Adipose tissue (tissue), 3 donors: ENCODE data around the gene PFDN5. TPM values are rescaled to one million over a fixed set of nuclear protein-coding genes. Genes with fewer than 3 reads are reported as not detected.
"Not testable (repeated sequence)": the region's sequence is repeated elsewhere in the genome, so short reads cannot be mapped to it uniquely, and the experiment has no call there.

Experiments
- H3K27ac ChIP-seq: one replicate; pipeline ENCODE4 v1.5.1; 2013; ENCODE audit warnings: low read depth, low read length
- WGBS, 3 donors: extraction: QIAGEN DNeasy Blood & Tissue Kit; methylation state at CpG; one replicate each; pipeline ENCODE4 v1.1.7; 2013; 5-methylcytosine and 5-hydroxymethylcytosine counted together
- polyA plus RNA-seq, 3 donors: library from polyadenylated mRNA; stranded (reverse); fragments of 200-250 nt; gene quantifications; one replicate each; pipeline ENCODE4 v1.2.3, GENCODE V29; 2013
- donor health status: healthy with polysubstance abuse.
- donor health status: Bipolar disorder and iron deficiency.
- donor health status: healthy.

The PFDN5 gene
- polyA plus RNA-seq, 3 donors, result 478 to 1,510 (median 796) TPM

- 77 to 88% (median 81%) methylated on average over 3 of the region's 3 CpGs for WGBS, 3 donors
- H3K27ac ChIP-seq, result no peak overlapping the region
Observed at GRCh38 chr12:53279283-53279869, 16.0 kb upstream of the PFDN5 start.

DNA sequence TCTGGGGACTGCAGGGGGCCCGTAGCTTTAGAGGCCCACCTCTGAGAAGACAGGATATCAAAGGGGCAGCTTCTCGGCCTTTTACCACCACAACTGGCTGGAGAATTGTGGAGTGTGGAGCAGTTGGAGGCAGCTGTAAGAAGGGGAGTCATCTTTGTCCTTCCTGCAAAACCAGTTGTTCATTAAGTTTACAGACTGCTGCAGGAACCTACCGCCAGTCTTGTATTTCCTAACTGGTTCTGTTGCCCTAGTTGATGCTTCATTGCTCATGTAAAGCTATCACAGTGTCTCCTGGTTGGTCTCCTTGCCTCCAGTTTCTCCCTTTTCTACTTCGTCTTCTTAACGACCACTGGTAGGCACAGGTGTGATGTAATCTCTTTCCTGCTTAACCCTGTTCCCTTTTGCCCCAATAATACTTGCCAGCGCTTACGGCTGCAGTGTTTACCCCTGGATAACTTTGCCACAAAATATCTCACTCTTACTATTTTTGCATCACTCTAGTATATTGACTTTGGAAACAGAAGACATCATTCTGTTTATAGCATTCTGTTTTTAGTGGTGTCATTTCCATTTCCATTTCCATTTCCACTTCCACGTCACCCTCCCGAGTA, 15.3 kb upstream of the PFDN5 start:
- WGBS, 3 donors, result 77 to 90% (median 77%) methylated on average over 9 of the region's 9 CpGs
- no peak overlapping the region for H3K27ac ChIP-seq

- 84 to 90% (median 87%) methylated on average over 9 of the region's 9 CpGs for WGBS, 3 donors
- no peak overlapping the region for H3K27ac ChIP-seq
Observed at GRCh38 chr12:53286448-53286847, 8.9 kb upstream of the PFDN5 start.

DNA sequence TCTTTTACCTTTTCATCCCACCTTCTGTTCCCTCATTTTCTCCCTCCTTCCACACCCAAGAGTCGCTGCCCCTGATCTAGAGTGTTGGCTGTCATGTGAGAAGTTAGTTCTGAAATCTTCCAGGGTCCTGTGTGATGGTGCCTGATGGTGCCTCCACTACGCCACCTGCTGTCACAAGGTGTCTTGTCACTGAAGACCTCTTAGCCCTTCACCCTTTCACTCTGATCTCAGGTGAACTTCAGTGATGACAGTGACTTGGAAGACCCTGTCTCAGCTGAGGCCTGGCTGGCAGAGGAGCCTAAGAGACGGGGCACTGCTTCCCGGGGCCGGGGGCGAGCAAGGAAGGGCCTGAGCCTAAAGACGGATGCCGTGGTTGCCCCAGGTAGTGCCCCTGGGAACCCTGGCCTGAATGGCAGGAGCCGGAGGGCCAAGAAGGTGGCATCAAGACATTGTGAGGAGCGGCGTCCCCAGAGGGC, 7.6 kb upstream of the PFDN5 start:
- WGBS, 3 donors, result 79 to 83% (median 82%) methylated on average over 11 of the region's 11 CpGs
- no peak overlapping the region for H3K27ac ChIP-seq

- 89 to 92% (median 89%) methylated on average over 6 of the region's 6 CpGs for WGBS, 3 donors
- H3K27ac ChIP-seq, result no peak overlapping the region
Observed at GRCh38 chr12:53288322-53288721, 7.0 kb upstream of the PFDN5 start.

DNA sequence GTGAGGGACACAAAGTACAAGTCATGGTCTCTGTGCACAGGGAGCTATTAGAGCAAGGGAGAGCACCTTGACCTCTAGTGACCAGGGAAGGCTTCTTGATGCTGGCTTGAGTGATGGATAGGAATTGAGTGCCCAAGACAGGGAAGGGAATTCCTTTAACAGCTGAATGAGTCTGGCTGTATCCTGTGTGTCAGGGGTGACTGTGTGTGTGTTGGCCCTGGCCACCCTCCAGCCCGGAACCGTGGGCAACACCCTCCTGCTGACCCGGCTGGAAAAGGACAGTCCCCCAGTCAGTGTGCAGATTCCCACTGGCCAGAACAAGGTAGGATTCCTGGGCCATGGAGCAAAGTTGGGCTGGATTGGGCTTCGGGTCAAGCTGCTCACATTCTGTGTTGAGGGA, 5.5 kb upstream of the PFDN5 start:
- 65 to 88% (median 68%) methylated on average over 4 of the region's 4 CpGs for WGBS, 3 donors
- no peak overlapping the region for H3K27ac ChIP-seq

- WGBS, 3 donors, result 86 to 90% (median 89%) methylated on average over 9 of the region's 9 CpGs
Observed at GRCh38 chr12:53290661-53291060, 4.7 kb upstream of the PFDN5 start.

GRCh38 chr12:53292426-53292825, 2.9 kb upstream of the PFDN5 start:
- no peak overlapping the region for H3K27ac ChIP-seq

More at GRCh38 chr12:53290661-53291060, 4.7 kb upstream of the PFDN5 start:
- H3K27ac ChIP-seq, result no peak overlapping the region

- H3K27ac ChIP-seq, result peak overlapping the region; percentile 94
- 3 to 6% (median 3%) methylated on average over 12 of the region's 12 CpGs for WGBS, 3 donors
Observed at GRCh38 chr12:53295891-53296219, 513 bp downstream of the PFDN5 start.

DNA sequence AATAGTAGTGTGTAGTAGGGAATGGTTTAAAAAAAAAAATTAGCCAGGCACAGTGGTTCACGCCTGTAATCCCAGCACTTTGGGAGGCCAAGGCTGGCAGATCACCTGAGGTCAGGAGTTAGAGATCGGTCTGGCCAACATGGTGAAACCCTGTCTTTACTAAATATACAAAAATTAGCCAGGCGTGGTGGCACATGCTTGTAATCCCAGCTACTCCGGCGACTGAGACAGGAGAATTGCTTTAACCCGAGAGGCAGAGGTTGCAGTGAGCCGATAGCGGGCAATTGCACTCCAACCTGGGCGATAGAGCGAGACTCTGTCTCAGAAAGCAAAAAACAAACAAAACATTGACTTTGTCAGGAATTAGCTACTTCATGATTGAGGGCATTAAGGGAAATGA, 1.8 kb downstream of the PFDN5 start:
- 94 to 95% (median 95%) methylated on average over 10 of the region's 10 CpGs for WGBS, 3 donors
- H3K27ac ChIP-seq, result not testable (repeated sequence)

GRCh38 chr12:53298164-53298563, 2.8 kb downstream of the PFDN5 start:
- H3K27ac ChIP-seq, result no peak overlapping the region
- WGBS, 3 donors, result 19 to 63% (median 30%) methylated on average over 5 of the region's 5 CpGs

GRCh38 chr12:53299101-53299453, 3.7 kb downstream of the PFDN5 start:
- H3K27ac ChIP-seq, result peak overlapping the region; percentile 31
- 41 to 66% (median 41%) methylated on average over 5 of the region's 5 CpGs for WGBS, 3 donors

DNA sequence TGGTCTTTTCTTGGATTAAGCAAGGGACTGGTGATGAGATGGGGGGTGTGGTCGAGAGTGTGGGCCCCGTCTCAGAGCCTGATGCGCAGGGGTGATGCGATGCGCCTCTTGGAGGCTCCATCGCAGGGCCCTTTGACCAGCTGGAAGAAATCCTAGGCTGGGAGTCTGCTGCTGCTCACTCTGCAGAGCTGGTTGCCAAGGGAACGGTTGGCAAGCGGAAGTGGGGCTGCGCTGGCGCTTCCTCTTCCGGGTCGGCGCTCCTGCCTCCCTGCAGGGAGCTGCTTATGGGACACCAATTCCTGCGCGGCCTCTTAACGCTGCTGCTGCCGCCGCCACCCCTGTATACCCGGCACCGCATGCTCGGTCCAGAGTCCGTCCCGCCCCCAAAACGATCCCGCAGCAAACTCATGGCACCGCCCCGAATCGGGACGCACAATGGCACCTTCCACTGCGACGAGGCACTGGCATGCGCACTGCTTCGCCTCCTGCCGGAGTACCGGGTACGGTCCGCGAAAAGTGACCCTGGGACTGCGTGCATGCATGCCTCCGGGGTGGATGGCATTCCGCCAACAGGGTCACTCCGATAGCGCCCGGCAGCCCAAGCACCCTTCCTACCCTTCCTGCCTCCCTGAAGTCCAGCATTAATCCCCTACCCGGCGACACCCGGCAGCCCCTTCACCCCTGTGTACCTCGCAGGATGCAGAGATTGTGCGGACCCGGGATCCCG, 4.3 kb downstream of the PFDN5 start, which contains the start of gene MYG1:
MYG1 (plus strand) TSS at position 242 of the 727 bp plus-strand sequence; CDS start at position 285, 43 bp downstream.
- H3K27ac ChIP-seq, result peak within 1 kb of the TSS; percentile 31
- 1 to 2% (median 1%) methylated on average over 46 to 51 of the region's 51 CpGs for WGBS, 3 donors

GRCh38 chr12:53300187-53300586, 4.8 kb downstream of the PFDN5 start:
- H3K27ac ChIP-seq, result no peak overlapping the region
- WGBS, 3 donors, result 1 to 4% (median 2%) methylated on average over 12 of the region's 12 CpGs

- WGBS, 3 donors, result 88 to 89% (median 89%) methylated on average over 5 of the region's 5 CpGs
- no peak overlapping the region for H3K27ac ChIP-seq
Observed at GRCh38 chr12:53302903-53303302, 7.6 kb downstream of the PFDN5 start.

- no peak overlapping the region for H3K27ac ChIP-seq
- 94 to 95% (median 95%) methylated on average over 10 of the region's 10 CpGs for WGBS, 3 donors
Observed at GRCh38 chr12:53306826-53307225, 11.5 kb downstream of the PFDN5 start.

GRCh38 chr12:53308276-53308675, 12.9 kb downstream of the PFDN5 start:
- WGBS, 3 donors, result 60 to 77% (median 66%) methylated on average over 4 of the region's 4 CpGs
- no peak overlapping the region for H3K27ac ChIP-seq

DNA sequence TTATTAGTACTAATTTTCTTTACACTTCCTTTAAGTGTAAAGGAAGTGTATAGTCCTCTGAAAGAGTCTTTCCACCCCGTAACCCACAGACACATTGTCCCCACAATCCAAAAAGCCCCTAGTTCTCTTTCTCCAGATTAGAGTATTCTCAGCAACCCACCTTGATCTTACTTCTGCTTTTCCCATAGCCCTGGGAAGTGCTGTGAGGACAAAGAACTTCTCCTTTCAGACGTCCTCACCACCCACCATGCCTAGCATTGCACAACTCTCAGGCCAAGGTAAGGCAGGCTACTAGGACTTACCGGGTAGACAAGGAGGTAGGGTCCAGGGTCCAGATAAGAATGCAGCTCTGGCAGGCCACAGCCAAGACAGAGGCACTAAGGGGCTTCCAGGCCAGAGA, 18.7 kb downstream of the PFDN5 start:
- H3K27ac ChIP-seq, result no peak overlapping the region
- WGBS, 3 donors, result 41 to 73% (median 60%) methylated on average over 2 to 3 of the region's 3 CpGs

DNA sequence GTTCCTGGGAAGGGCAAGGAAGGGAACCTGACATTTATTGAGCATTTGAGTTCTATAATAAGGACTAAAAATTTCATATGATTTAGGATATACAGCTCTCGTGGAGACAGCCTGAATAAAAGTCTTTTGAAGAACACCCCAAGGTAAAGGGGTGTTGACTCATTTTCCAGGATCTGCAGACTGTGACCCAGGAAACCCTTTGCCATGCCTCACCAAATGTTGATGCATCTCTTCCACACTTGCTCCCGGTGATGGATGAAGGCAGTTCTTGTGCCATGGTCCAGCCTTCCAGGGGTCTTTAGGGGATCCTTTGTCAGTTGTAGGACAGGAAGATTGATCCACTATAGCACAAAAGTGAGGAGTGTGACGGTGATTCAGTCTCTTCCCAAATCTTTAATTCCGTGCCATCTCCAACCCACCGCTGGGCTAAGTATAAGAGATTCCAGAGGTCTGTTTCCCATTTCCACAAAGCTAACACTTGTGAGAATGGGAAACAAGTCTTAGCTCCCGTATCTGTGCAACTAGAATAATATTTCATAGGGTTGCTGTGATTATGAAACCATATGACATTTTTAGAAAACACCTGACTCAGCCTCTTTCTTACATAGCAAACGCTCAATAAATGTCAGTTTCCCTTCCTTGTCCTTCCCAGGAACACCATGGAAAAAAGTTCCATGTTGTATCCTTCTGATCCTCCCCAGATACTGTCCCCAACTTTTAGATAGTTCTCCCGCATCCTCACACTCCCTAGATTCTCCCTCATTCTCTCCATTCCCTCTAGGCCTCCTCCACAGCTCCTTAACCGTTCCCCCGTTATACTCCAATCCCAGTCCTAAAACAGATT, 25.2 kb downstream of the PFDN5 start:
- WGBS, 3 donors, result 36 to 41% (median 39%) methylated on average over 10 of the region's 10 CpGs

More for the DNA sequence above, 25.2 kb downstream of the PFDN5 start:
- no peak overlapping the region for H3K27ac ChIP-seq
